CD4-positive, alpha-beta T cell treated with Interleukin-21 for 1 hour (primary cell): ENCODE data around the gene KMT2C.

Experiments used
- DNase-seq: peaks from one replicate; pipeline ENCODE4 v3.0.0-alpha.2; 2020

KMT2C gene

DNA sequence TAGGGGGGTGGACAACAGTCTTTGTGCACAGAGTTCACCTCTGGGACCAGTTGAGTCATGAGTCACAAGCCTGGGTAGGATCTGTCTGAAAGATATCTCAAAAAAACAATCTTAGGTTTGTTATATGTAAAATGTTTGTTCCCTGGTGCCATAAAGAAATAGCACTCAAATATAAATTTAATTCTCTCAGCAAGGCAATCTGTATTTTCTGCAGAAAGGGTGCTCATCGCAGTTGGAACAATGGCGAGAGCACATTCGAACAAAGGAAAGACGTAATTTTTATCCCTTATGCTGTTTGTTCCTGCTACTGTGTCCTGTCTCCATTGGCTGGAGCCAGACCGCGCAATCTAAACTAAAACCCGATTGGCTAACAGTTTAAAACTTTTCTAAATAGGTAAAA, 346.6 kb downstream of the KMT2C start:
- DNase-seq = no peak

DNA sequence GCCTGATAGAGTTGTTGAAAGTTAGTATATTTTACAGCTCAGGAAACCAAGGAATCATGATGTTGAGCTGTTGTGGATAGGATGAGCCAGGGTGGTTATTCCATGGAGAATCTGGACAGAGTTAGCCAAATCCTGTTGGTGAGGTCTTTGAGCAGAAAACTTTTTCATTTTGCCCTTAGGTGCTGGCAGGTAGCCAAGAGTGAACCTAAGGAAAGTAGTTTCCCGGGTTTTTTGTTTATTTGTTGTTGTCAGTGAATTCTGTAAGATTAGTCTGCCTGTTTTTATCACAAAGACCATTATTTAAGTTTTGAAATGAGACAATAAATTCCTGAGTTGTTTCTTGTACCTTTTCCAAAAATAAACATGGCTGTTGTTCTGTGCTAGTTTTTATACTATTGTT, 349.3 kb downstream of the KMT2C start:
- DNase-seq = no peak

DNA sequence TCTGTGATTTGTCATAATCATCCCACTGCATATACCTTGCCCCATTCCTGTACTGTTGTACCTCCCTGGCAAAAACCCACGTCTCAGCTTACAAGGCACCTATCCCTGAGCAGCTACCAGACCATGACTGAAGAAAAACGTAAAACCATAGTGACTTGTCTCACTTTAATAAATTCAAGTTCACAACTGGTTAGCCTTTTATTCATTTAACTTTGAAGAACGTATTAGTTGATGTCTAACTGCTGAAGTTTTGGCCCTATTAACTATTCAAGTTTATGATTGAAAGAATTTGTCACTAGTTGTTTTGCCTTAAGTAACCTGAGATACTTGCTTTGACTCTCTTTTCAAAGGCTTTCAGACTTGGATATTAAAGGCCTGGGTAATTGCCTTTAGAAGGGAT, 350.7 kb downstream of the KMT2C start:
- no peak for DNase-seq
